LNCAP (cell line): Measurements from ENCODE around the gene ANO10.

Experiments used
- TF ChIP-seq, protein P1 (sequence below): fragments of 450-650 bp; IDR thresholded peaks from 2 replicates; pipeline ENCODE4 v1.5.1; 2017; ENCODE audit warnings: mild to moderate bottlenecking

ANO10 gene

DNA sequence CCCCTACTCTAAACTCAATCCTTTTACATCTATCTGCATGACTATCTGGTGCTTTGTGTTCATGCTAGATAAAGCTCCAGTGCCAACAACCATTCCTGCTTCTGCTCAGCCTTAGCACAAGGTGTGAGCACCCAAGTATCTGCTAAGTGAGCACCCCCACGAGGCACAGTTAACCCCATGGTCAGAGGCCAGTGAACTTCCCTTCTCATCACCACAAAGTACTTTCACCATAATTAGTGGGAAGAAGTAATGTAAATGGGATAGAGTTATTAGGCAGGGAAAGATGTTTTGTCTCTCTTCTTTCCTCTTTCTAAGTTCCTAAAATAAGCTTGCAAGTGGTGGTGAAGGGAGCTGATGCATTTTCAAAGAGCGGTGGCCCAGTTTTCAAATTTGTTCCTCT, 96.4 kb downstream of the ANO10 start:
- TF ChIP-seq, protein P1, sequence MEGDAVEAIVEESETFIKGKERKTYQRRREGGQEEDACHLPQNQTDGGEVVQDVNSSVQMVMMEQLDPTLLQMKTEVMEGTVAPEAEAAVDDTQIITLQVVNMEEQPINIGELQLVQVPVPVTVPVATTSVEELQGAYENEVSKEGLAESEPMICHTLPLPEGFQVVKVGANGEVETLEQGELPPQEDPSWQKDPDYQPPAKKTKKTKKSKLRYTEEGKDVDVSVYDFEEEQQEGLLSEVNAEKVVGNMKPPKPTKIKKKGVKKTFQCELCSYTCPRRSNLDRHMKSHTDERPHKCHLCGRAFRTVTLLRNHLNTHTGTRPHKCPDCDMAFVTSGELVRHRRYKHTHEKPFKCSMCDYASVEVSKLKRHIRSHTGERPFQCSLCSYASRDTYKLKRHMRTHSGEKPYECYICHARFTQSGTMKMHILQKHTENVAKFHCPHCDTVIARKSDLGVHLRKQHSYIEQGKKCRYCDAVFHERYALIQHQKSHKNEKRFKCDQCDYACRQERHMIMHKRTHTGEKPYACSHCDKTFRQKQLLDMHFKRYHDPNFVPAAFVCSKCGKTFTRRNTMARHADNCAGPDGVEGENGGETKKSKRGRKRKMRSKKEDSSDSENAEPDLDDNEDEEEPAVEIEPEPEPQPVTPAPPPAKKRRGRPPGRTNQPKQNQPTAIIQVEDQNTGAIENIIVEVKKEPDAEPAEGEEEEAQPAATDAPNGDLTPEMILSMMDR = no peak

DNA sequence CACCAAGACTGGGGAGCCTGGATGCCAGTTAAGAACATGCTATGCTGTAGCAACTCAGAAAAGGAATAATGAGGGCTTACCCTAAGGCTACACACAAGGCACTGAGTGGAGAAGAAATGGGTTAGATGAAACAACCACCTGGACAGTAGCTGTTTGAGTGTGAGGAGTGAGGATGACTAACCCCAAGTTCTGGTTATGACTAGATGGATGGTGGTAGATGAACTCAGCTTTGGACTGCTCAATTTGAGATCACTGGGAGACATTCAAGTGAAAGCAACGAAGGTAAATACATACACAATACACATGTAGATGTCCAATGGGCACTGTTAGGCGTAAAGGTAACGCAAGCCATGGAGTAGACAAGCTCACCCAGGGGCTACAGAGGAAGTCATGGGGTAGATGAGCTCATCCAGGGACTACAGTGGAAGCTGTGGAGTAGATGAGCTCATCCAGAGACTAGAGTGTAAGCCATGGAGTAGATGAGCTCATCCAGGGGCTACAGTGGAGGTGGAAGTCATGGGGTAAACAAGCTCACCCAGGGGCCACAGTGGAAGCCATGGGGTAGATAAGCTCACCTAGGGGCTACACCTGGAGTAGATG, 98.3 kb downstream of the ANO10 start:
- TF ChIP-seq, protein P1 = no peak

DNA sequence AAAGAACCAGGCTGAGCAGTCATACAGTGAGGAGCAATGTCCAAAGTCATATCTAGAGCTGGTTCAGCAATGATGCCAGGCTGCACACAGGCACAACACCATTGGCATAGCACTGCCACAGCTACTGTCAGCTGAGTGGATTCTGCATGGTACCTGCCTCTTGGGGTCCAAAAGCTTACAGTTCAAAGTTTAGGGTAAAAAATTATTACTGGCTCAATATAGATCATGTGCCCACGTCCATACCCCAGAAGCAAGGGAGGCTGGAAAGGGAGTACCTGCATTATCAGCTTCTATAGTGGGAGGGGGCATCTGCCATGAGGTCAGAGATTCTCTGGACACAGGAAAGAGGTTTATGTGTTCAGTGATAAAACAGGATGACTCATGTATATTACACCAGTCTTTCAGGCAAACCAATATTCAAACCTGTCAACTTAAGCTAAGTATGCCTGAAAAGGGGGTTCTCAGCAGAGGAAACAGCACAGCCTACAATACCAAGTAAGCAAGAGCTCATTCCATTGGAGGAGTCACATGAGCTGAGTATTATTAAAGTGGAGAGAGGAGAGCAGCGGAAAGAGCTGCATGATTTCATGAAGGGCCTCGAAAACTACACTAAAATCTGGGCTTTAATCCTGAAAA, 99.0 kb downstream of the ANO10 start:
- TF ChIP-seq, protein P1 = no peak

DNA sequence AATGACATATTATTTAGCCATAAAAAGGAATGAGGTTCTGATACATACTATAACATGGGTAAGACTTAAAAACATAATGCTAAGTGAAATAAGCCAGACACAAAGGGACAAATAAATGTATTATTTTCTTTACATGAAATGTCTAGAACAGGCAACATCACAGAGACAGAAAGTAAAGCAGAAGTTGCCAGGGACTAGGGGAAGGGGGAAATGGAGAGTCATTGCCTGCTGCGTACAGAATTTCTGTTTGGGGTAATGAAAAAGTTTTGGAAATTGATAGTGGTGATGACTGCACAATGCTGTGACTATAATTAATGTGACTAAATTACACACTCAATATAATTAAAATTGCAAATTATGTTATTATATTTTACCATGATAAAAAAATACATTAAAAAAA, 99.9 kb downstream of the ANO10 start:
- TF ChIP-seq, protein P1 = no peak

DNA sequence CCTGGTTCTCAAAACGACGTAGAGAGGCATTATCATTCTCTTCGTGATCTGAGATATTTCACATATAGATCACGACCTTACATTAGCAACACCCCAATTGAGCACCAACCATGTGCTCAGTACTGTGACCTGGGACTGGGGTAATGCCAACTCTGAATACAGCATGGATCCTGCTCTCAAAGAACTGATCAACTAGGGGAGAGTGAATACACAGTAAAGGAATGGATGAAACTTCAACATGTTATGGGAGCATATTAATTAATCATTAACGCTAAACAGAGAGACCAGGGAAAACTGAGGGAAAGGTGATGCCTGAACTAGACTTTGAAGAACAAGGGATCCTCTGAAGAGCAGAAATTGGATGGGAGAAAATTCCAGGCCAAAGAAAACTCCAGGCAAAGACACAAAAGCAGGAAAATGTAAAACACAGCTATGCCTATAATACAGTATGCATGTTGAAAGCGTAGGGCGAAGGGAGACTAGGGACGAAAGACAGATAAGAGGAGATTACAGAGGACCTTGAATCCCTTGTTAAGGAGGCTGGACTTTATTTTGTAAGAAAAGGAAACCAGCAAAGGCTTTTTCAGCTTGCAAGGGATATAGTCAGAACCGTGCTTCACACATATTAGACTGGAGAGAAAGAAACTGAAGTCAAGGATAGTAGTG, 105.7 kb downstream of the ANO10 start:
- TF ChIP-seq, protein P1 = no peak

DNA sequence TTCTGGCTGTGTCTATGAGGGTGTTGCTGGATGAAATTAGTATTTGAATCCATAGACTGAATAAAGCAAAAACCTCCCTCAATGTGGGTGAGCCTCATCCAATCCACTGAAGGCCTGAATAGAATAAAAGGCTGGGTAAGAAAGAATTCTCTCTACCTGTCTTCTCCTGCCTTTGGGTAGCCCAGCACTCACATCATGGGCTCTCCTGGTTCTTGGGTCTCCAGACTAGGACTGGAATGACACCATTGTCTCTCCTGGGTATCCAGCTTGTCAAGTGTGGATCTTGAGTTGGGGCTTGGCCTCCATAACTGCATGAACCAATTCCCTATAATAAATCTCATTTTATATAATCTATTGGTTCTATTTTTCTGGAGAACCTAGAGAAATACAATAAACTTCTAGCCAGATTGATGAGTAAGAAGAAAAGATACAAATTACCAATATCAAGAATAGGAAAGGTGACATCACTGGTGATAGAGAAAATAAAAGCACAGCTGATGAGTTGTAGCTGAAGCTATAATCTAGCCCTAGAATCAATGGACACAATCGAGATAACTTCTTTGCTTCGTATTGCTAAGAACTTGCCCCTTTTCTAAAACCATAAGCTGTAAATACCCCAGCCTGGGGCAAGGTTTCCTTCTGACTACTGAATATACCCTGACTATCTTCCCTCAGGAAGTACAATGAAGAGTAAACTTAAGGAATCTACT, 106.4 kb downstream of the ANO10 start:
- TF ChIP-seq, protein P1 = no peak

DNA sequence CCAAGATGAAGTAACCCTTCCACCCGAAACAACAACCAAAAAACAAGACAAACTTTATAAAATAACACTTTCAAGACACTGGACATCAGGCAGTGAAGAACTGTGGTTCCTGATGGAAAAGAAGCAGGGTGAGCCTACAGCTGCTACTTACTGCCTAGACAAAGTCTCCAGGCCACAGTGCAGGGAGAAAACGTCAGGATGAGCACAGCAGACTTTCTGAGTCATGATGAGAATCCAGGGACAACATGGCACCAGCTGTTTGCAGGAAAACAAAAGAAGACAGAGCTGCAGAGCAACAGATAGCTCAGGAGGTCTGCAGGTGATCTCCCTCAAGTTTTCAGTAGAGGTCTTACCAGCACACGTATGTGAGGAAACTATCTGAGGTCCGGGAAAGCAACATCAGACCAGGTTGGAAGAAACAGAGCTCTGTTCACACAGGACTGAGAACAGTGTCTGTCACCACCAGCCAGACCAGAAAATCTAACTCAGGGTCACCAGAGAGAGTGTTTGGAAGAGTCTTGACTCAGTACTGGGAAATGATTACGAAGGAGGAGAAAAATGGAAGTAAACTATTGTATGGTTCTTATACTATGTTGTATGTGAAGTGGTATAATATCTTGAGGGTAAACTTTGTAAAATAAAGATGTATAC, 108.9 kb downstream of the ANO10 start:
- TF ChIP-seq, protein P1 = no peak
